Stomach (tissue), 9 donors: Measurements from ENCODE around the gene BORCS6. TPM values are rescaled to one million over a fixed set of nuclear protein-coding genes. Genes with fewer than 3 reads are reported as not detected.

Experiments
- DNase-seq, 2 donors: peaks; one replicate each; pipeline versions ENCODE4 v3.0.0 to v3.0.0-alpha.2; 2013 to 2019
- H3K27ac ChIP-seq, 5 donors: fragments of 200-600 bp in 4 of 5; sonication (generic) in 4 of 5; one replicate each; pipeline ENCODE4 v1.5.1; 2013 to 2019; ENCODE audit warnings: mild to moderate bottlenecking in 1 of 5, moderate library complexity in 1 of 5
- H3K27me3 ChIP-seq, 3 donors: fragments of 200-600 bp; sonication (generic); one replicate each; pipeline ENCODE4 v1.5.1; 2017 to 2019; ENCODE audit warnings: mixed run types in 1 of 3
- H3K36me3 ChIP-seq, 4 donors: fragments of 200-600 bp; sonication (generic); 1 replicate in 3 of 4; 2 replicates in 1 of 4; pipeline ENCODE4 v1.5.1; 2016 to 2019
- H3K4me1 ChIP-seq, 4 donors: fragments of 200-600 bp; sonication (generic); one replicate each; pipeline ENCODE4 v1.5.1; 2016 to 2019
- H3K4me3 ChIP-seq, 4 donors: fragments of 200-600 bp; sonication (generic) in 3 of 4; one replicate each; pipeline ENCODE4 v1.5.1; 2016 to 2019; ENCODE audit warnings: mild to moderate bottlenecking in 1 of 4
- H3K9me3 ChIP-seq, 4 donors: fragments of 200-600 bp; sonication (generic); one replicate each; pipeline ENCODE4 v1.5.1; 2016 to 2019
- CTCF ChIP-seq, 7 experiments: fragments of 450-650 bp in 4 of 7; fragments of 200-600 bp in 3 of 7; sonication (generic) in 3 of 7; IDR thresholded peaks; one replicate each; pipeline ENCODE4 v1.5.1; 2016 to 2019; ENCODE audit warnings: antibody characterized with exemption in 7 of 7, control low read depth in 2 of 7, mild to moderate bottlenecking in 1 of 7
- EP300 ChIP-seq: sonication (generic); formaldehyde crosslinking; IDR thresholded peaks from one replicate; pipeline ENCODE4 v1.6.1; 2017; ENCODE audit warnings: antibody characterized with exemption
- POLR2A ChIP-seq, 4 donors: fragments of 450-650 bp; IDR thresholded peaks; one replicate each; pipeline ENCODE4 v1.6.1; 2016; ENCODE audit warnings: antibody characterized with exemption in 4 of 4, control low read depth in 2 of 4, mild to moderate bottlenecking in 1 of 4, moderate library complexity in 1 of 4
- POLR2AphosphoS5 ChIP-seq, 3 donors: sonication (generic); formaldehyde crosslinking; IDR thresholded peaks; one replicate each; pipeline ENCODE4 v1.6.1; 2016; ENCODE audit warnings: antibody characterized with exemption in 3 of 3
- WGBS, 5 donors: extraction: QIAGEN DNeasy Blood & Tissue Kit in 3 of 5; methylation state at CpG; one replicate each; pipeline versions ENCODE4 v1.1.5 to v1.1.7; 2013 to 2018; 5-methylcytosine and 5-hydroxymethylcytosine counted together
- intact Hi-C: fragments of 100-400 bp; cut with DNase I; formaldehyde crosslinking; loops from one replicate; pipeline ENCODE4 v1.15.1; 2023; ENCODE audit warnings: low total_unique reads
- polyA plus RNA-seq, 3 donors: library from polyadenylated mRNA; stranded (reverse); fragments of 200-250 nt; gene quantifications; one replicate each; pipeline ENCODE4 v1.2.3, GENCODE V29; 2013
- total RNA-seq, 5 donors: library from RNA; depleted of rRNA; stranded (reverse); fragments of >200 nt; gene quantifications; one replicate each; pipeline versions ENCODE4 v1.1.0 to v1.2.3, GENCODE V29; 2014 to 2016
- donor health status: healthy with polysubstance abuse.
- donor health status: Bipolar disorder and iron deficiency.
- donor health status: healthy.

The BORCS6 gene
- total and polyA plus RNA-seq, 8 donors: 0.58 to 70.1 (median 7.3) TPM

- Histone ChIP-seq H3K27me3 (no peaks in the 10 kb centered on the region), H3K4me3 (peak overlapping the region; percentile 66 to 91 (median 76)), H3K4me1 (peaks cover 32 to 79% (median 67%) of the 10 kb centered on the region in 4 donors), H3K9me3 (no peaks in the 10 kb centered on the region), H3K27ac (peak overlapping the region; percentile 96 to 100 (median 100)), H3K36me3 (peaks cover 62 to 65% (median 63%) of the 10 kb centered on the region in 4 donors)
- no peak for TF ChIP-seq CTCF (IDR thresholded peaks at IDR 0.05)
- TF ChIP-seq POLR2AphosphoS5 (IDR thresholded peaks at IDR 0.05): peak in 1 of 3 donors; percentile 31
- no peak for TF ChIP-seq POLR2A (IDR thresholded peaks at IDR 0.05)
- no peak for TF ChIP-seq EP300
- intact Hi-C loops: no loop called here
- DNase-seq: peak in 1 of 2 donors; percentile 37
- whole genome bisulfite sequencing, 5 donors: 79 to 85% (median 83%) methylated on average over 13 to 18 of the region's 18 CpGs
Measured at GRCh38 chr17:8150194-8151119, 39.5 kb downstream of the BORCS6 start.

GRCh38 chr17:8149419-8150193 is 40.4 kb downstream of the BORCS6 start:
- Histone ChIP-seq H3K4me3 (peak overlapping the region in 1 of 4 donors; percentile 67), H3K36me3 (peaks cover 69 to 73% (median 71%) of the 10 kb centered on the region in 4 donors), H3K27ac (peak overlapping the region in 3 of 5 donors; percentile 100), H3K27me3 (no peaks in the 10 kb centered on the region), H3K9me3 (no peaks in the 10 kb centered on the region), H3K4me1 (peaks cover 32 to 71% (median 66%) of the 10 kb centered on the region in 4 donors)
- DNase-seq: peak in 1 of 2 donors; percentile 15
- intact Hi-C loops: no loop called here
- TF ChIP-seq EP300: no peak
- TF ChIP-seq POLR2A (IDR thresholded peaks at IDR 0.05): no peak
- no peak for TF ChIP-seq CTCF (IDR thresholded peaks at IDR 0.05)
- TF ChIP-seq POLR2AphosphoS5 (IDR thresholded peaks at IDR 0.05): no peak
- 92 to 96% (median 92%) methylated on average over 19 to 29 of the region's 29 CpGs for WGBS, 5 donors

GRCh38 chr17:8148560-8148959 is 41.4 kb downstream of the BORCS6 start:
- peak overlapping the region in 4 of 5 donors; percentile 41 to 100 (median 46) for H3K27ac ChIP-seq
- 90 to 95% (median 93%) methylated on average over 13 of the region's 13 CpGs for WGBS, 5 donors
- peaks cover 80 to 84% (median 81%) of the 10 kb centered on the region in 4 donors for H3K36me3 ChIP-seq
- peak in 1 of 2 donors; percentile 7 for DNase-seq
- no peaks in the 10 kb centered on the region for H3K9me3 ChIP-seq
- TF ChIP-seq POLR2A (IDR thresholded peaks at IDR 0.05): no peak
- TF ChIP-seq CTCF (IDR thresholded peaks at IDR 0.05): no peak
- no peak for TF ChIP-seq POLR2AphosphoS5 (IDR thresholded peaks at IDR 0.05)
- no peak for TF ChIP-seq EP300
- peaks cover 26 to 68% (median 63%) of the 10 kb centered on the region in 4 donors for H3K4me1 ChIP-seq
- no peaks in the 10 kb centered on the region for H3K27me3 ChIP-seq
- intact Hi-C loops: no loop called here
- no peak overlapping the region for H3K4me3 ChIP-seq

- WGBS, 5 donors: 91 to 96% (median 95%) methylated on average over 7 to 13 of the region's 13 CpGs
- H3K4me3 ChIP-seq: peak overlapping the region in 1 of 4 donors; percentile 15
- peaks cover 19 to 68% (median 58%) of the 10 kb centered on the region in 4 donors for H3K4me1 ChIP-seq
- no peaks in the 10 kb centered on the region for H3K9me3 ChIP-seq
- intact Hi-C loops: no loop called here
- peaks cover 81 to 84% (median 83%) of the 10 kb centered on the region in 4 donors for H3K36me3 ChIP-seq
- H3K27ac ChIP-seq: peak overlapping the region in 4 of 5 donors; percentile 41 to 100 (median 46)
- peak in 1 of 3 donors; percentile 4 for TF ChIP-seq POLR2AphosphoS5 (IDR thresholded peaks at IDR 0.05)
- no peak for TF ChIP-seq POLR2A (IDR thresholded peaks at IDR 0.05)
- no peak for TF ChIP-seq EP300
- no peak for DNase-seq
- H3K27me3 ChIP-seq: no peaks in the 10 kb centered on the region
Measured at GRCh38 chr17:8147805-8148404, 42.1 kb downstream of the BORCS6 start.
